Endothelial cell of umbilical vein (primary cell): ENCODE measurements around the gene TYW3. TPM values are rescaled to one million over a fixed set of nuclear protein-coding genes. Genes with fewer than 3 reads are reported as not detected.

Experiments used
- BruUV-seq: library from RNA; stranded (reverse); fragments of 400-500 nt; replicated peaks from 2 replicates; lab custom pipeline; 2021; lab: Mats Ljungman, UMichigan
- CTCF ChIA-PET: fragments of 300-600, 350-600 bp; sonication (Branson Sonifier 250); formaldehyde crosslinking; loops from one replicate; lab custom pipeline; 2021; ENCODE audit warnings: antibody characterized with exemption, inconsistent platforms; lab: Charles Lee
- POLR2A ChIA-PET: fragments of 300-600, 350-600 bp; sonication (Branson Sonifier 250); formaldehyde crosslinking; loops from one replicate; lab custom pipeline; 2021; ENCODE audit warnings: antibody characterized with exemption, inconsistent platforms; lab: Charles Lee
- DNase-seq: peaks from one replicate; pipeline ENCODE4 v3.0.0-alpha.2; 2011; ENCODE audit warnings: low read depth, low spot score
- FAIRE-seq: peaks from 2 replicates; lab custom pipeline; 2011; peaks lifted over from hg19 to GRCh38; lab: Jason Lieb, UNC
- H2AFZ ChIP-seq: 2 replicates; pipeline ENCODE4 v1.6.0; 2012; ENCODE audit warnings: low read depth, low read length, control low read depth, inconsistent platforms
- H3K27ac ChIP-seq: 2 replicates; pipeline ENCODE4 v1.5.1; 2011; ENCODE audit warnings: low read depth, mild to moderate bottlenecking, control low read depth, low read length, moderate library complexity; ENCODE audit not compliant: insufficient read depth
- H3K27me3 ChIP-seq, 2 experiments: 2 replicates each; pipeline versions ENCODE4 v1.6.0 to v1.6.1; 2011; ENCODE audit warnings: low read length in 2 of 2, mixed read lengths in 1 of 2; ENCODE audit not compliant: control insufficient read depth in 2 of 2, insufficient read depth in 2 of 2
- H3K36me3 ChIP-seq, 2 experiments: 2 replicates in 1 of 2; 3 replicates in 1 of 2; pipeline ENCODE4 v1.5.1; 2011; ENCODE audit warnings: low read length in 2 of 2, mild to moderate bottlenecking in 1 of 2, moderate library complexity in 1 of 2; ENCODE audit not compliant: control insufficient read depth in 2 of 2, insufficient read depth in 2 of 2; ENCODE audit errors: extremely low read depth in 1 of 2
- H3K4me1 ChIP-seq: 3 replicates; pipeline ENCODE4 v1.5.1; 2011; ENCODE audit warnings: mild to moderate bottlenecking, low read length; ENCODE audit not compliant: control insufficient read depth, insufficient read depth; ENCODE audit errors: extremely low read depth
- H3K4me2 ChIP-seq: 2 replicates; pipeline ENCODE4 v1.6.1; 2011; ENCODE audit warnings: low read length, control low read depth, mixed read lengths; ENCODE audit not compliant: insufficient read depth
- H3K4me3 ChIP-seq, 3 experiments: fragments of 200-600 bp in 1 of 3; sonication (generic), shearing (Covaris generic) in 1 of 3; replicated peaks in 1 of 3; 2 replicates each; pipeline ENCODE4 v1.5.1; 2011 to 2016; ENCODE audit warnings: control low read depth in 3 of 3, low read length in 3 of 3, mild to moderate bottlenecking in 2 of 3, inconsistent platforms in 1 of 3, low read depth in 1 of 3, moderate library complexity in 1 of 3; ENCODE audit not compliant: insufficient read depth in 1 of 3
- H3K79me2 ChIP-seq: 2 replicates; pipeline ENCODE4 v1.6.0; 2012; ENCODE audit warnings: low read length, inconsistent platforms; ENCODE audit not compliant: control insufficient read depth, insufficient read depth
- H3K9ac ChIP-seq: replicated peaks from 2 replicates; pipeline ENCODE3; 2011; ENCODE audit warnings: low read length, control low read depth; ENCODE audit not compliant: insufficient read depth; ENCODE audit errors: extremely low read depth
- H3K9me1 ChIP-seq: replicated peaks from 3 replicates; pipeline ENCODE4 v1.6.0; 2011; ENCODE audit warnings: mild to moderate bottlenecking, low read length; ENCODE audit not compliant: control insufficient read depth, insufficient read depth; ENCODE audit errors: extremely low read depth
- H3K9me3 ChIP-seq: replicated peaks from 2 replicates; pipeline ENCODE4 v1.5.1; 2012; ENCODE audit warnings: low read length, inconsistent platforms; ENCODE audit not compliant: control insufficient read depth, insufficient read depth
- H4K20me1 ChIP-seq: replicated peaks from 2 replicates; pipeline ENCODE3; 2011; ENCODE audit warnings: mild to moderate bottlenecking, low read length; ENCODE audit not compliant: control insufficient read depth, insufficient read depth; ENCODE audit errors: extremely low read depth
- EZH2 ChIP-seq: IDR thresholded peaks from 2 replicates; pipeline ENCODE4 v1.6.1; 2012; ENCODE audit warnings: borderline replicate concordance, low read depth, mild to moderate bottlenecking, moderate library complexity, low read length, inconsistent platforms; ENCODE audit not compliant: severe bottlenecking
- FOS ChIP-seq: IDR thresholded peaks from 2 replicates; pipeline ENCODE4 v1.6.1; 2011; ENCODE audit warnings: mild to moderate bottlenecking, low read length, moderate library complexity, borderline replicate concordance; ENCODE audit not compliant: insufficient read depth
- GATA2 ChIP-seq: IDR thresholded peaks from 2 replicates; pipeline ENCODE4 v1.7.0; 2011; ENCODE audit warnings: low read depth, mild to moderate bottlenecking, moderate library complexity, mixed read lengths, low read length; ENCODE audit not compliant: insufficient read length, insufficient read depth
- JUN ChIP-seq: IDR thresholded peaks from 2 replicates; pipeline ENCODE4 v1.6.1; 2011; ENCODE audit warnings: borderline replicate concordance, low read depth; ENCODE audit not compliant: insufficient read length, insufficient read depth
- MYC ChIP-seq: IDR thresholded peaks from one replicate; pipeline ENCODE4 v1.6.1; 2011; ENCODE audit warnings: mild to moderate bottlenecking, low read depth, low read length
- POLR2A ChIP-seq: IDR thresholded peaks from 2 replicates; pipeline ENCODE4 v1.6.1; 2012; ENCODE audit warnings: low read depth, mild to moderate bottlenecking, control low read depth, low read length
- POLR2AphosphoS5 ChIP-seq: IDR thresholded peaks from 2 replicates; pipeline ENCODE4 v1.6.1; 2012; ENCODE audit warnings: low read depth, mild to moderate bottlenecking, control low read depth, low read length, moderate library complexity; ENCODE audit not compliant: insufficient read depth
- dilution Hi-C: fragments of 300-500 bp; cut with MboI; formaldehyde crosslinking; loops from one replicate; pipeline ENCODE4 v1.15.0; 2019; ENCODE audit warnings: low sequenced_read_pairs; ENCODE audit not compliant: extremely low pct_ligation_motif_present
- intact Hi-C: fragments of 100-400 bp; cut with micrococcal nuclease; formaldehyde crosslinking; loops from one replicate; pipeline ENCODE4 v1.10.0; 2022
- polyA plus RNA-seq, 4 experiments: library from polyadenylated mRNA; depleted of rRNA in 3 of 4; stranded (reverse) in 3 of 4; unstranded in 1 of 4; fragments of >200 nt; gene quantifications; 2 replicates each; pipeline versions ENCODE4 v1.2.1 to v1.2.3, GENCODE V29; 2011 to 2012; ENCODE audit warnings: missing spikeins in 1 of 4
- total RNA-seq: library from RNA; stranded (reverse); gene quantifications from 2 replicates; pipeline ENCODE4 v1.2.3, GENCODE V29; 2021
- TF ChIP-seq, protein P1 (sequence below): IDR thresholded peaks from 2 replicates; pipeline ENCODE4 v1.6.1; 2011; ENCODE audit not compliant: insufficient read depth, insufficient read length
- TF ChIP-seq, protein P2 (sequence below), 2 donors: IDR thresholded peaks; 1 replicate in 1 of 2; 2 replicates in 1 of 2; pipeline ENCODE4 v1.5.1; 2011; ENCODE audit warnings: low read length in 2 of 2, mild to moderate bottlenecking in 2 of 2, moderate library complexity in 2 of 2, control low read depth in 1 of 2, inconsistent platforms in 1 of 2, low read depth in 1 of 2; ENCODE audit not compliant: insufficient read depth in 1 of 2; ENCODE audit errors: extremely low read depth in 1 of 2

Gene TYW3
- total and polyA plus RNA-seq, 2 donors (not counting 3 experiments of a cell fraction or from before 2014, with no cell fraction given) = 8.5 to 22.8 TPM

DNA sequence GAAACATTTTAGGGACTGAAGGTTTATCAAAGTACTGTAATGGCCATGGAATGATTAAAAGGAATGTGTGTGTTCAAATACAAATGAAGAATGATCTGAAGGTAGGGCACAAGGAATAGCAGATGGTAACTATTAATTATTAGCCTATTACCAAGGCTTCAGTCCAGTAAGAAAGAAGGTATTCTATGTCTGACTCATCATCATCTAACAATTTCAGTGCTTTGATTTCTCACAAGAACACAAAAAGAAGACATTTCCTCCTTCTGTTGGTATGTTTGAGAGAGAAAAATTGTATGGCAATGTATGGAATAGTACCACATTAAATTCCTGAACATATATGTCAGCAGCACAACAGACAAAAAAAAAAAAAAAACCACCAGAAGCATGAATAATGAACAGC lies 57.5 kb downstream of the TYW3 start:
- Histone ChIP-seq H3K4me2 (no peak overlapping the region), H3K9me3 (no peaks in the 10 kb centered on the region), H3K27me3 (no peaks in the 10 kb centered on the region), H3K9me1 (no peaks in the 10 kb centered on the region), H3K79me2 (no peaks in the 10 kb centered on the region), H4K20me1 (no peaks in the 10 kb centered on the region), H3K4me3 (no peak overlapping the region), H3K36me3 (no peaks in the 10 kb centered on the region), H2AFZ (no peak overlapping the region), H3K4me1 (no peaks in the 10 kb centered on the region), H3K27ac (no peak overlapping the region), H3K9ac (no peak overlapping the region)
- DNase-seq (no peak), FAIRE-seq (no peak)
- ChIA-PET CTCF (interaction anchor here (1.3 to 2.6 kb wide), 2 partner anchors 9 to 19 kb away, joined by 4 to 12 read pairs; no protein-coding TSS in a partner anchor), POLR2A (no interaction called here)
- dilution Hi-C loops (loop anchor here (25.0 kb wide), 1 partner anchor 397 kb away; no protein-coding TSS in a partner anchor), intact Hi-C loops (no loop called here)
- TF ChIP-seq, protein P1, sequence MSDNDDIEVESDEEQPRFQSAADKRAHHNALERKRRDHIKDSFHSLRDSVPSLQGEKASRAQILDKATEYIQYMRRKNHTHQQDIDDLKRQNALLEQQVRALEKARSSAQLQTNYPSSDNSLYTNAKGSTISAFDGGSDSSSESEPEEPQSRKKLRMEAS = no peak
- TF ChIP-seq GATA2 (no peak), EZH2 (no peak), FOS (no peak), POLR2AphosphoS5 (no peak), MYC (no peak), JUN (no peak), POLR2A (no peak)
- TF ChIP-seq, protein P2, sequence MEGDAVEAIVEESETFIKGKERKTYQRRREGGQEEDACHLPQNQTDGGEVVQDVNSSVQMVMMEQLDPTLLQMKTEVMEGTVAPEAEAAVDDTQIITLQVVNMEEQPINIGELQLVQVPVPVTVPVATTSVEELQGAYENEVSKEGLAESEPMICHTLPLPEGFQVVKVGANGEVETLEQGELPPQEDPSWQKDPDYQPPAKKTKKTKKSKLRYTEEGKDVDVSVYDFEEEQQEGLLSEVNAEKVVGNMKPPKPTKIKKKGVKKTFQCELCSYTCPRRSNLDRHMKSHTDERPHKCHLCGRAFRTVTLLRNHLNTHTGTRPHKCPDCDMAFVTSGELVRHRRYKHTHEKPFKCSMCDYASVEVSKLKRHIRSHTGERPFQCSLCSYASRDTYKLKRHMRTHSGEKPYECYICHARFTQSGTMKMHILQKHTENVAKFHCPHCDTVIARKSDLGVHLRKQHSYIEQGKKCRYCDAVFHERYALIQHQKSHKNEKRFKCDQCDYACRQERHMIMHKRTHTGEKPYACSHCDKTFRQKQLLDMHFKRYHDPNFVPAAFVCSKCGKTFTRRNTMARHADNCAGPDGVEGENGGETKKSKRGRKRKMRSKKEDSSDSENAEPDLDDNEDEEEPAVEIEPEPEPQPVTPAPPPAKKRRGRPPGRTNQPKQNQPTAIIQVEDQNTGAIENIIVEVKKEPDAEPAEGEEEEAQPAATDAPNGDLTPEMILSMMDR (IDR thresholded peaks at IDR 0.05; ENCODE audit: extremely low read depth in 1 of 2, insufficient read depth in 1 of 2, low read depth in 1 of 2, low read length in 2 of 2) = no peak
- no TSS peak for BruUV-seq
